ENCODE data around the gene CPA4.

Gene CPA4

GRCh38 chr7:130366564-130366963 is 73.6 kb downstream of the CPA4 start:
- DNase-seq = no peak

GRCh38 chr7:130367088-130367755 is 74.3 kb downstream of the CPA4 start:
- DNase-seq = no peak

- no peak for DNase-seq
These were observed 75.1 kb downstream of the CPA4 start for GRCh38 chr7:130367836-130368746.

GRCh38 chr7:130369110-130369711 is 76.2 kb downstream of the CPA4 start:
- DNase-seq = no peak

GRCh38 chr7:130369831-130370550 is 77.0 kb downstream of the CPA4 start:
- DNase-seq = no peak

- no peak for DNase-seq
These were observed 78.1 kb downstream of the CPA4 start for GRCh38 chr7:130371046-130371445.

GRCh38 chr7:130372402-130373165 is 79.6 kb downstream of the CPA4 start:
- DNase-seq = no peak

All from activated CD4-positive, alpha-beta T cell treated with anti-CD3 and anti-CD28 coated beads for 4 hours (primary cell).